Tibial nerve (tissue), 4 donors: ENCODE data around the gene TMPRSS15.

ENCODE experiments used
- CTCF ChIP-seq, 5 experiments: fragments of 200-600 bp in 3 of 5; fragments of 450-650 bp in 2 of 5; sonication (generic) in 3 of 5; IDR thresholded peaks; one replicate each; pipeline ENCODE4 v1.5.1; 2016 to 2019; ENCODE audit warnings: antibody characterized with exemption in 5 of 5, mild to moderate bottlenecking in 3 of 5, moderate library complexity in 2 of 5
- EP300 ChIP-seq, 2 donors: sonication (generic); formaldehyde crosslinking; IDR thresholded peaks; one replicate each; pipeline ENCODE4 v1.6.1; 2017; ENCODE audit warnings: antibody characterized with exemption in 2 of 2, mild to moderate bottlenecking in 1 of 2

GRCh38 chr21:18265944-18266343, 137.6 kb downstream of the TMPRSS15 start:
- no peak for TF ChIP-seq EP300 (IDR thresholded peaks at IDR 0.05)
- no peak for TF ChIP-seq CTCF (IDR thresholded peaks at IDR 0.05)
